ENCODE results near the gene CDS2. TPM values are rescaled to one million over a fixed set of nuclear protein-coding genes. Genes with fewer than 3 reads are reported as not detected.

The CDS2 gene
- total and polyA plus RNA-seq, 2 of the 13 experiments (the other 11 are each of a cell fraction or from before 2014, with no cell fraction given), result 81.3 to 153 TPM

DNA sequence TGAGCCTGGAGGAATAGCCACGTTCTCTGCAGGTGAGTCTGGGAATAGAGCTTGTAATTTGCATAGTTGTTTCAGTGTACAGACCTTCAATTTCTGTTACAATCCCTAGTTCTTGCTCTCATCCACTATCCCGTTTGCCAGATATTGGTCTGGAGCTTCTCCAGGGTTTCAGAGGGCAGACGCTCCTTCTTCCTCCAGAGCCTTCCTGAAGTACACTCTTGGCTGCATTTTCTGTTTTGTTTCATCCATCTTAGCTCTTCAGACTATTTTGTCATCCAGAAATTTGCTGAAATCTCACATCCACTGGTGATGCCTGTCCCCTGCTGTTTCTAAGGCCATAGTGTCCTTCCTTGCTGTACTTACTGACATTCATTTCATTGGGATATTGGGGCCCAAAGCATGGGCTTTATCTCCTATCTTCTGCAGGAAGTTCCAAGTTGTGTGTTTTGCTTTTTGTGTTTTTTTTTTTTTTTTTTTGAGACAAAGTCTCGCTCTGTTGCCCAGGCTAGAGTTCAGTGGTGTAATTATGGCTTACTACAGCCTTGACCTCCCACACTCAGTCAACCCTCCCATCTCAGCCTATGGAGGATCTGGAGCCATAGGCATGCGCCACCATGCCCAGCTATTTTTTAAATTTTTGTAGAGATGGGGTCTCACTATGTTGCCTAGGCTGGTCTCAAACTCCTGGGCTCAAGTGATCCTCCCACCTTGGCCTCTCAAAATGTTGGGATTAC lies 18.7 kb downstream of the CDS2 start (continued):
- TF ChIP-seq FLYWCH1 (CRISPR knock-in tag; IDR thresholded peaks at IDR 0.05) (no peak), RAD21 (CRISPR knock-in tag; IDR thresholded peaks at IDR 0.05) (no peak), E2F5 (CRISPR knock-in tag; conservative IDR thresholded peaks at IDR 0.05) (no peak), KLF9 (CRISPR knock-in tag; IDR thresholded peaks at IDR 0.05; ENCODE audit: low read depth) (no peak), BCL6 (CRISPR knock-in tag; IDR thresholded peaks at IDR 0.05) (no peak), BCLAF1 (IDR thresholded peaks at IDR 0.05) (no peak), RBFOX2 (IDR thresholded peaks at IDR 0.05; ENCODE audit: low read depth, low read length) (no peak), ZNF121 (CRISPR knock-in tag; IDR thresholded peaks at IDR 0.05) (peak; percentile 71; the same call in 1 of the 2 replicates), LRRFIP1 (CRISPR knock-in tag; conservative IDR thresholded peaks at IDR 0.05) (no peak), ATF4 (CRISPR knock-in tag; IDR thresholded peaks at IDR 0.05) (peak in 1 of 2 experiments; percentile 31; a peak in 2 of 4 replicates)
- TF ChIP-seq, protein P1, sequence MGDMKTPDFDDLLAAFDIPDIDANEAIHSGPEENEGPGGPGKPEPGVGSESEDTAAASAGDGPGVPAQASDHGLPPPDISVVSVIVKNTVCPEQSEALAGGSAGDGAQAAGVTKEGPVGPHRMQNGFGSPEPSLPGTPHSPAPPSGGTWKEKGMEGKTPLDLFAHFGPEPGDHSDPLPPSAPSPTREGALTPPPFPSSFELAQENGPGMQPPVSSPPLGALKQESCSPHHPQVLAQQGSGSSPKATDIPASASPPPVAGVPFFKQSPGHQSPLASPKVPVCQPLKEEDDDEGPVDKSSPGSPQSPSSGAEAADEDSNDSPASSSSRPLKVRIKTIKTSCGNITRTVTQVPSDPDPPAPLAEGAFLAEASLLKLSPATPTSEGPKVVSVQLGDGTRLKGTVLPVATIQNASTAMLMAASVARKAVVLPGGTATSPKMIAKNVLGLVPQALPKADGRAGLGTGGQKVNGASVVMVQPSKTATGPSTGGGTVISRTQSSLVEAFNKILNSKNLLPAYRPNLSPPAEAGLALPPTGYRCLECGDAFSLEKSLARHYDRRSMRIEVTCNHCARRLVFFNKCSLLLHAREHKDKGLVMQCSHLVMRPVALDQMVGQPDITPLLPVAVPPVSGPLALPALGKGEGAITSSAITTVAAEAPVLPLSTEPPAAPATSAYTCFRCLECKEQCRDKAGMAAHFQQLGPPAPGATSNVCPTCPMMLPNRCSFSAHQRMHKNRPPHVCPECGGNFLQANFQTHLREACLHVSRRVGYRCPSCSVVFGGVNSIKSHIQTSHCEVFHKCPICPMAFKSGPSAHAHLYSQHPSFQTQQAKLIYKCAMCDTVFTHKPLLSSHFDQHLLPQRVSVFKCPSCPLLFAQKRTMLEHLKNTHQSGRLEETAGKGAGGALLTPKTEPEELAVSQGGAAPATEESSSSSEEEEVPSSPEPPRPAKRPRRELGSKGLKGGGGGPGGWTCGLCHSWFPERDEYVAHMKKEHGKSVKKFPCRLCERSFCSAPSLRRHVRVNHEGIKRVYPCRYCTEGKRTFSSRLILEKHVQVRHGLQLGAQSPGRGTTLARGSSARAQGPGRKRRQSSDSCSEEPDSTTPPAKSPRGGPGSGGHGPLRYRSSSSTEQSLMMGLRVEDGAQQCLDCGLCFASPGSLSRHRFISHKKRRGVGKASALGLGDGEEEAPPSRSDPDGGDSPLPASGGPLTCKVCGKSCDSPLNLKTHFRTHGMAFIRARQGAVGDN (CRISPR knock-in tag; IDR thresholded peaks at IDR 0.05), result no peak

All from HepG2 (cell line).